GM18858 (cell line): ENCODE data around the gene TRAM2.
A peak's percentile ranks its signal among the peaks of the same experiment; 100 is the strongest.
"Not testable (repeated sequence)": the region's sequence is repeated elsewhere in the genome, so short reads cannot be mapped to it uniquely, and the experiment has no call there.

Source experiments
- ATAC-seq: cut with Tn5 transposase; IDR thresholded peaks from one replicate; pipeline ENCODE4 v1.9.1; 2021; ENCODE audit not compliant: unreplicated experiment

TRAM2 gene

DNA sequence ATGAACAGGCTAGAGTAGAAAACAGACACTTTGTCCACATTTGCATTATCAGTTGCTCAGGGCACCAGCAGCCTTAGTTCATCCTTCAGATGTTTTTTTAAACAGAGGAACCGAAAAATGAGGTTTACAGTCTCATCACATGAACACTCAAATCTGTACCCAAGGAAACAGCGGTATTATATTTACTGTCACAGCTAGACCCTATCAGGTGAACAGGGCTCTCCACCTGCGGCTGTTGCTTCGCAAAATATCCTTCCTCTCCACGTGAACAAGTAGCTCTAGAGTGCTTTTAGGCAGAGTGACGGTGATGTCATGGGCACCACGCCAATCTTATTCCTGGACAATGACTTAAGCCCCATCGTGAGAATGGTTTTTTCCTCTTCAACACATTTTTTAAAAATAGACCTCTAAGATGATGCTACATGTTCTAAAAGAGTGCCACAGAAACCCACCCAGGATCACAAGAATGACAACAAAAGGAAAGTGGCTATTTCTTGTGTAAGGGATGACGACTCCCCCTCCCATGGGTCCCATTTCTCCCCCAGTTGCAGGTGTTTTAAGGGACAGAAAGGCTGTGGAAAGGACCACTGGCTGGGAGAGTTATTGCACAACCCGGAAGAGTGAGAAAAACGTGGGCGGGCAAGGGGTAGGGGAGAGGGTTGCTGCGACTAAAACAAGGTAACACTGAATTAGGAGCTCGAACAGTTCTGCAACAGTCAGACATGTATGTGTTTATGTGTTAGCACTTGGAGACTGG is 79.0 kb downstream of the TRAM2 start:
- peak; percentile 88 for ATAC-seq

DNA sequence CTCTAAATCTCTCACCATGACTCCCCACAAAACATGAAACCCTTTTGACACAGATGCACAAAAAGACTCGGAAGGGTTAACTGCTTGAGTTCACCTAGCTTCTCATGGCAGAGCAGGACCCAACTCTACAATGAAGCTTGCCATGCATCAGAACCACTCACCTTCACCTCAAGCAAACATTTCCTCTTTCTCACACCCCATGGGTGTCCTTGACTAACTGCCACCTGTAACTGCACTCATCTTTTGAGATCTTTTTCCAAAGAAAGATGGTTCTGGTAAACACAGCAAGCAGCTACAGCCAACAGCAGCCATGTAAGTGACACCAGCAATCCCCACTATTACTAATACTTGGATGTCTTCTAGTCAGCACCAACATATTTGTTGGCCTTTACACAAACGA is 80.2 kb downstream of the TRAM2 start:
- ATAC-seq: no peak

DNA sequence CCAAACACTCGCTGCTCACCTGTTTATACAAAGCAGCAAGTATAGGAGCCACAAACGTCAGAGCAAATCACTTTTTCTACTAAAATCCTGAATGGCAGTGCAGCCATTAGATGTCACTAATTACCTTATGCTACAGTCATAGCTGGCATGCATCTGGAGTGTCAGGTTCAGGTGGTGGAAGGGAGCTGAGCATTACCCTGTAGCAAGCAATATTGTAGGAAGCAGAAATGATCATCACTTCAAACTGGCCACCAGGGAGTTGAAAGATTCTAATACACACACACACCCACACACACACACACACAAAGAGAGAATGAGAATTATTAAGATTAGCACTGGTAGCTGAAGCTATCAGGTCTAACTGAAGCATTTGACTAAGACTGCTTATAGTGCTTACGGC is 80.9 kb downstream of the TRAM2 start:
- no peak for ATAC-seq

DNA sequence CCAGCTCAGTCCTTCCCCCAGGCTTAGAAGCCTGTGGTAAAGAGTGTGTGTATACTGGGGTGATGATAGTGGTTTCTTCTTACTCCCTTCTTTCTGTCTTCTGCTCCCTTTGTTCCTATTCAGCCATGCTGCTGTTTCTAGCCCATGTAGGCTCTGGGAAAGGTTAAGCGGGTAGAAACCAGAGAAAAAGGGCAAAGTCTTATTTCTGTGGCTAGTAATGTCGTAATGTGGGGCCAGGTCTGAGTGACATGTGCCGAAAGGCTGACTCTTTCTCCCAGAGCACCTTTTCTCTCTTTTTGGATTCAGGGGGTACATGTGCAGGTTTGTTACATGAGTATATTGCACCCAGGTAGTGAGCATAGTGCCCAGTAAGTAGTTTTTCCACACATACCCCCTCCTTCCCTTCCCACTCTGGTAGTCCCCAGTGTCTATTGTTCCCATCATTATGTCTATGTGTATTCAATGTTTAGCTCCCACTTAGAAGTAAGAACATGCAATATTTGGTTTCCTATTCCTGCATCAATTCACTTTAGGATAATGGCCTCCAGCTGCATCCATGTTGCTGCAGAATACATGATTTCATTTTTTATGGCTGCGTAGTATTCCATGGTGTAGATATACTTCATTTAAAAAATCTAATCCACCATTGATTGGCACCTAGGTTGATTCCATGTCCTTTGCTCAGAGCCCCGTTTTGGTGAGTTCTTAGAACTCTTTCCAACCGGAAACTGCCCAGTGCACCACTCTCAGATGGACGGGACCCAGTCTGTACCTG is 82.4 kb downstream of the TRAM2 start:
- no peak for ATAC-seq

DNA sequence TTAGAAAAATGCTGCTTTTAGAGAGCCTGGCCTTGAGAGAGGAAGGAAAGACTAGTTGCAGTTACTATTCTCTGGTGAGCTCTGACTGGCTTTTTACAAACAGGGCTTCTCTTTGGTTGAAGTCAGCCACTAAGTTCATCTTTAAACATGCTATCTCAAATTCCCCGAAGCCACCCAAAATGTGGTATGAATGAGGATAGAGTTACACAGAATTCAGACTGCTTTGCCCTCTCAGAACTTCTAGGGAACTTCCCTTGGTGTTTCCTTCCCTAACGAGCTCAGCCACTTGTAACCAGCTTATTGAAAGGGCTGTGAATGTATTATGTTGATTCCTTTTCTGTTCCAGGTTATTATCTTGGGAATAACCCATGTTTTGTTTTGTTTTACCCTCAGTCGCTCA is 83.2 kb downstream of the TRAM2 start:
- no peak for ATAC-seq

DNA sequence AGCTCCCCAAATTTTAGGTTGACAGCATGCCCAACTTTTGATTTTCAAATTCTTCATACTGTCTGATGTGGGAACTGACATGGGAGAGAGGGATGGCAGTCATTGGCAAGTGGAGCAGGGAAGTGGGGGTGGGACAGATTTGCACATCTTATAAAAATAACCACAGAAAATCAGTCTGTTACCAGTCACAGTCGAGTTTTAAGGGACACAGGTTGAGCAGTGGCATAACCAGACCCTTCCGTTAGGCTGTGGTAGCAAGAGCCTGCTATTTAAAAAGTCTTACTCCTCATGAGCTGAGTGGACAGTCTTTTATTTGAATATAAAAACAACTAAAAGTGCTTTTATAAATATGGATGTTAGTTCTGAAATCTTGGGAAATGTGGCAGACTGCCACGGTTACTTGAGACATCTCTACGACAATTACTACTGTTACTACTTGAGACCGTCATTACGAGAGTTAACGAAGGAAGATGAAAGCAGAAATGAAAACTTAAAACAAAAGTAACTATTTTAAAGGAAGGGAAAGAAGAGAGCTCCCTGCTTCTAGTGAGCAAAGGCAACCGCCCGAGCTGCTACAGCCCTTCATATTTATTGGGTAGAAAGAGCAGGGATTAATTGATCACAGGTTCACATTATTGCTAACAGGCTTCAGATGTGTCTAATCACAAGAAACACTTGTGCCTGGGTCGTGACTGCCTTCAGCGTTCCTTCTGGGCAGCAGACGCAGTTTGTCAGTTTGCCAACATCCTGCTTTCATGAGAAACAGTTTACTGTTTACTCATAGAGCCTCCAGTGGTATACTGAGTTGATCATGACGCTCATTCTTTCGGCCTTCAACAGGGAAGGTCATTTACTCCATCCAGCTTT is 85.4 kb downstream of the TRAM2 start:
- ATAC-seq: peak; percentile 68

DNA sequence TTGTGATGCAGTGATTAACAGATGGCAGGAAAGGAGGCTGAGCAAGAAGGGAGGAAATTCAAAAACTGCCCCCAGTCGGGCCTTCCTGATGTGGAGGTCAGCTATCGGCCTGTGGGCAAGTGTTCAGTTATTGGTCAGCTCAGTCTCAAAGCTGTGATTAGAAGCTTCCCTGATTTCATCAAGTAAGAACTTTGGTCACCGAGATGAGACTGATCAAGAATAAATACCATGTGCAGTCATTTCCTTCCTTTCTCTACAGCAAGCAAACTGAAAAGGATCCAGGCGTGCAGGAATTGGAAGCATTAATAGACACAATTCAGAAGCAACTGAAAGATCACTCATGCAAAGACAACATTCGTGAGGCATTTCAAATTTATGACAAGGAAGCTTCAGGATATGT is 87.0 kb downstream of the TRAM2 start:
- ATAC-seq: no peak

DNA sequence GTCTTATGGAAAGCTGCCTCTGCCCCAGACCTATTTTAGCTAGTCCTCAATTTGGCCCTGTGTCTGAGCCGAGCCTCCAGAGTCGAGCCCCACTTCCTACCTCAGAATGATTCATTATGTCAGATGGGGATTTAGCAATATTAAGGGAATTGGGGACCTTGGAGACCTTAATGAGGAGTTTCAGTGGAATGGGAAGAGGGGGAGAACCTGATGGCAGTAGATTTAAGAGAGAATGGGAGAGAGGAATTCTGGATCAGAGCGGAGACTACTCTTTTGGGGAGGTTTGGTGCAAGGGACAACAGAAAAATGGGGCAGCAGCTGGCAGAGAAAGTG is 93.2 kb downstream of the TRAM2 start:
- ATAC-seq: no peak

DNA sequence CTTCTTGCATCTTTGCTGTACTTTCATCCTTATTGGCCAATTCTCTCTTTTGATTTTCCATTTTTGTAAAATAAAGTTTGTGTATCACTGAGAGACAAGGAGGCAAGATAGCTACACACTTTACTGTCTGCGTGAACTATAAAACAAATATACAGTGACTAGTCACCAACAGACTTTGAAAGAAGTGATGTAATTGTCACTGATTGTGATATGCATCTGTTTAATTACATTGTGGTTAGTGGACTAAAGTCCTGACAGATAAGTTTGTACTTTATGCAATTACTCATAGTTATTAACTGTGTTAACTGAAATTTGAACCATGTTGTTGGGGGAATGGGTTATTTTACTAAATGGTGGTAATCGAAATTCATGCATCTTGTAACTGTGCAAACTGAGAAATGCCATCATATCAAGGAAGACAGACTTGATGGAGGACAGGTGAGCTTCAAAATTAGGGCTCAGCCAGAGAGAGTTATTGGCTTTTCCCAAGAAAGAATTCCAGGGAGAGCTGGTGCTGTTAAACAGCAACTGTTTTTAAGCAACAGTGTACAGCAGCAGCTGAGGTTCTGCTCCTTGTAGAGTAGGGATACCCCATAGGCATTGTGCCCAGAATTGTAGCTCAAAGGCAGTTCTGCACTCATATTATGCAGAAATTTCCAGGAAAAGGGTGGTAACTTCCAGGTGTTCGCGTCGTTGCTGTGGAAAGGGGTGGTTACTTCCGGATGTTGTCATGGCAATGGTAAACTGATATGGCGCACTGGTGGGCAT is 93.8 kb downstream of the TRAM2 start:
- no peak for ATAC-seq

DNA sequence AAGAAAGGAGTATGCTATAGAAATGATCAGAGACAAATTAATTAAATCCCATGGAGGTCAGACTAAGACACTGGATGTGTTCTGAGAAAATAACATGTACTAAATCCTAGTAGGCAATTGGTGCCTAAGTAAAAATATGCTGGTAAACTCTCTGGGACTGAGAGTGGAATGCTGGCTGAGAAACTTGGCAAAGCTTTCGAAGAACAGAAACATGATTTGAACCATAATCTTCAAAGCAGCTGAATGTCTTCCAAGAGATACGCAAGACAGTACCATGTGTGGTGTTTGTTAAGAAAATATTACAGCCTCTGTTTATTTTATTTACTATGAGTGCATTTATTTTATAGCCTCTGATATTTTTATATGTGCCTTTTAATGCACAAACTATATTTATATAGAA is 101.6 kb downstream of the TRAM2 start:
- ATAC-seq: no peak

DNA sequence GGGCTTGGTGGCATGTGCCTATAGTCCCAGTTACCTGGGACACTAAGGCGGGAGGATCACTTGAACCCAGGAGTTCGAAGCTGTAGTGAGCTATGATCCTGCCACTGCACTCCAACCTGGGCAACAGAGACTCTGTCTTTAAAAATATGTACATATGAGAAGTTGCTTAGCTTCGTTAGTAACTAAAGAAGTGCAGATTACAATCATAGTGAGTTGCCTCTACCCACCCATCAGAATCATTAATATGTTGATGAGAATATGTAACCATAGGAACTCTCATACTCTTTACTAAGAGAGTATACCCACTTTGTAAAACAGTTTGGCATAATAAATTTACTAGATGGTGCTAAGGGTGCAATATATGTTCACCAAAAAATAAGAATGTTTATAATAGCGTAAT is 102.7 kb downstream of the TRAM2 start:
- no peak for ATAC-seq

DNA sequence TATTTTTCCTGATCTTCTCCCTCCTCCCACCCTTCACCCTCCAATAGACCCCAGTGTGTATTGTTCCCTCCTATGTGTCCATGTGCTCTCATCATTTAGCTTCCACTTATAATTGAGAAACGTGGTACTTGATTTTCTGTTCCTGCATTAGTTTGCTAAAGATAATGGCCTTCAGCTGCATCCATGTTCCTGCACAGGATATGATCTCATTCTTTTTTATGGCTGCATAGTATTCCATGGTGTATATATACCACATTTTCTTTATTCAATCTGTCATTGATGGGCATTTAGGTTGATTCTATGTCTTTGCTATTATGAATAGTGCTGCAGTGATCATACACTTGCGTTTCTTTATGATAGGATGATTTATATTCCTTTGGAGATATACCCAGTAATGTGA is 115.7 kb downstream of the TRAM2 start:
- not testable (repeated sequence) for ATAC-seq

DNA sequence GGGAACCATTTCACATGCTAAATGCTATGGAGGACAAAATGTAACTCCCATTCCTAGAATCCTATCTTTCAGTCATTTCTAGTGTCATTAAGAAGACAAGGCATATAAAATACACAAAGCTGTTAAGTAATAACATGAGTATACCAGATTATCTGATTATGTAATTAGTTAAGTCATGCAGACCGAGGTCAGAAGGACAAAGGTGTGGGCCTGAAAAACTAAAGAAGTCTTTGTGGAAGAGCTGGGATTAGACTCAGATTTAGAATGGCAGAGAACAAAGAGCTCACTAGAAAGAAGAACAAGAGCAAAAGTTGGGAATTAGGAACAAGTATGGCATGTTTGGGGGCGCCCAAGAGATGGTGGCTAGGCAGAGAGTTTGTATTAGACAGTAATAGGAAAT is 119.8 kb downstream of the TRAM2 start:
- no peak for ATAC-seq

DNA sequence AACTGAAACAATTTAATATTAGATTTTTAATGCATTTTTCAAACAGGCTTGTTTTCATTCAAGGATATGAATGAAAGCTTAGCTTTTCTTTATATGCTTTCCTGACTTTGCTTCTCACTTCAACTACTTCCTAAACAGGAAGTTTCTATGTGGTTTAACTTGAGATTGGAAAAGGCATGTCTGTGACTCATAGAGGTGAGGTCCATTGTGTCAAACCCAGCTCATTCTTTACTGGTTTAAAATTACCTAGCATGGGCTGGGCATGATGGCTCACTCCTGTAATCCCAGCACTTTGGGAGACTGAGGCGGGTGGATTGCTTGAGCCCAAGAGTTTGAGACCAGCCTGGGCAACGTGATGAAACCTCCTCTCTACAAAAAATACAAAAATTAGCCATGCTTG is 122.3 kb downstream of the TRAM2 start:
- ATAC-seq: no peak
